Measurements from ENCODE around the gene EMCN.
"Not testable (repeated sequence)": the region's sequence is repeated elsewhere in the genome, so short reads cannot be mapped to it uniquely, and the experiment has no call there.

DNA sequence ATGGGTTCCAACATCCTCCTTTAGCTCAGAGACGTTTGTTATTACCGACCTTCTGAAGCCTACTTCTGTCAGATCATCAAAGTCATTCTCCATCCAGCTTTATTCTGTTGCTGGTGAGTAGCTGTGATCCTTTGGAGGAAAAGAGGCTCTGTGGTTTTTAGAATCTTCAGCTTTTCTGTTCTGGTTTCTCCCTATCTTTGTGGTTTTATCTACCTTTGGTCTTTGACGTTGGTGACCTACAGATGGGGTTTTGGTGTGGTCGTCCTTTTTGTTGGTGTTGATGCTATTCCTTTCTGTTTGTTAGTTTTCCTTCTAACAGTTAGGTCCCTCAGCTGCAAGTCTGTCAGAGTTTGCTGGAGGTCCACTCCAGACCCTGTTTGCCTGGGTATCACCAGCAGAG, 12.3 kb upstream of the EMCN start:
- not testable (repeated sequence) for TF ChIP-seq EZH2phosphoT487 (IDR thresholded peaks at IDR 0.05; ENCODE audit: borderline replicate concordance)
- TF ChIP-seq, protein P1, sequence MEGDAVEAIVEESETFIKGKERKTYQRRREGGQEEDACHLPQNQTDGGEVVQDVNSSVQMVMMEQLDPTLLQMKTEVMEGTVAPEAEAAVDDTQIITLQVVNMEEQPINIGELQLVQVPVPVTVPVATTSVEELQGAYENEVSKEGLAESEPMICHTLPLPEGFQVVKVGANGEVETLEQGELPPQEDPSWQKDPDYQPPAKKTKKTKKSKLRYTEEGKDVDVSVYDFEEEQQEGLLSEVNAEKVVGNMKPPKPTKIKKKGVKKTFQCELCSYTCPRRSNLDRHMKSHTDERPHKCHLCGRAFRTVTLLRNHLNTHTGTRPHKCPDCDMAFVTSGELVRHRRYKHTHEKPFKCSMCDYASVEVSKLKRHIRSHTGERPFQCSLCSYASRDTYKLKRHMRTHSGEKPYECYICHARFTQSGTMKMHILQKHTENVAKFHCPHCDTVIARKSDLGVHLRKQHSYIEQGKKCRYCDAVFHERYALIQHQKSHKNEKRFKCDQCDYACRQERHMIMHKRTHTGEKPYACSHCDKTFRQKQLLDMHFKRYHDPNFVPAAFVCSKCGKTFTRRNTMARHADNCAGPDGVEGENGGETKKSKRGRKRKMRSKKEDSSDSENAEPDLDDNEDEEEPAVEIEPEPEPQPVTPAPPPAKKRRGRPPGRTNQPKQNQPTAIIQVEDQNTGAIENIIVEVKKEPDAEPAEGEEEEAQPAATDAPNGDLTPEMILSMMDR (conservative IDR thresholded peaks at IDR 0.05; ENCODE audit: low read length) = not testable (repeated sequence)

Data from Loucy (cell line).